Measurements from ENCODE around the gene AFAP1L2. TPM values are rescaled to one million over a fixed set of nuclear protein-coding genes. Genes with fewer than 3 reads are reported as not detected.

The AFAP1L2 gene
- total RNA-seq, 1 donor from 2014 or later, result 4.8 TPM

GRCh38 chr10:114342976-114343375 is 61.3 kb downstream of the AFAP1L2 start:
- Histone ChIP-seq H3K4me1 (peaks cover 24% of the 10 kb centered on the region), H3K9me3 (ENCODE audit: low read depth) (no peaks in the 10 kb centered on the region), H3K36me3 (no peaks in the 10 kb centered on the region), H2AFZ (replicated peaks) (no peak overlapping the region), H3F3A (ENCODE audit: low read depth) (no peaks in the 10 kb centered on the region), H3K4me2 (no peak overlapping the region), H4K20me1 (ENCODE audit: low read depth) (no peaks in the 10 kb centered on the region), H3K79me2 (ENCODE audit: low read depth) (no peaks in the 10 kb centered on the region), H3K4me3 (no peak overlapping the region), H3K27ac (no peak overlapping the region), H3K27me3 (no peaks in the 10 kb centered on the region), H3K9ac (no peak overlapping the region)
- Mint-ChIP-seq H3K27me3 (ENCODE audit: insufficient read depth, low read depth) (peaks cover 3% of the 10 kb centered on the region), H3K27ac (peak overlapping the region; percentile 39), H3K36me3 (peaks cover 6% of the 10 kb centered on the region), H3K4me1 (peaks cover 47% of the 10 kb centered on the region), H3K9me3 (no peaks in the 10 kb centered on the region), H3K4me3 (no peak overlapping the region)
- no peak for DNase-seq (ENCODE audit: low spot score)
- TF ChIP-seq CTCF (IDR thresholded peaks at IDR 0.05) (no peak), EZH2phosphoT487 (IDR thresholded peaks at IDR 0.05) (no peak), EZH2 (IDR thresholded peaks at IDR 0.05) (no peak)

GRCh38 chr10:114340816-114341215 is 63.5 kb downstream of the AFAP1L2 start:
- no peaks in the 10 kb centered on the region for H3K9me3 Mint-ChIP-seq
- H3K4me3 Mint-ChIP-seq, result no peak overlapping the region
- Histone ChIP-seq H3K4me3 (no peak overlapping the region), H4K20me1 (ENCODE audit: low read depth) (no peaks in the 10 kb centered on the region), H3K27ac (no peak overlapping the region), H3K79me2 (ENCODE audit: low read depth) (no peaks in the 10 kb centered on the region), H2AFZ (replicated peaks) (no peak overlapping the region), H3K27me3 (no peaks in the 10 kb centered on the region), H3K4me1 (peaks cover 31% of the 10 kb centered on the region), H3K36me3 (no peaks in the 10 kb centered on the region), H3F3A (ENCODE audit: low read depth) (no peaks in the 10 kb centered on the region), H3K4me2 (no peak overlapping the region), H3K9me3 (ENCODE audit: low read depth) (no peaks in the 10 kb centered on the region), H3K9ac (no peak overlapping the region)
- peaks cover 3% of the 10 kb centered on the region for H3K27me3 Mint-ChIP-seq (ENCODE audit: insufficient read depth, low read depth)
- H3K4me1 Mint-ChIP-seq, result peaks cover 52% of the 10 kb centered on the region
- TF ChIP-seq EZH2 (IDR thresholded peaks at IDR 0.05) (no peak), EZH2phosphoT487 (IDR thresholded peaks at IDR 0.05) (no peak), CTCF (IDR thresholded peaks at IDR 0.05) (no peak)
- no peak overlapping the region for H3K27ac Mint-ChIP-seq
- H3K36me3 Mint-ChIP-seq, result peaks cover 6% of the 10 kb centered on the region
- DNase-seq (ENCODE audit: low spot score), result no peak

- Mint-ChIP-seq H3K36me3 (peaks cover 6% of the 10 kb centered on the region), H3K27me3 (ENCODE audit: insufficient read depth, low read depth) (peaks cover 2% of the 10 kb centered on the region), H3K9me3 (no peaks in the 10 kb centered on the region), H3K4me3 (peak overlapping the region; percentile 36), H3K27ac (peak overlapping the region; percentile 99), H3K4me1 (peaks cover 41% of the 10 kb centered on the region)
- no peaks in the 10 kb centered on the region for H3F3A ChIP-seq (ENCODE audit: low read depth)
- no peaks in the 10 kb centered on the region for H4K20me1 ChIP-seq (ENCODE audit: low read depth)
- peaks cover 16% of the 10 kb centered on the region for H3K4me1 ChIP-seq
- H3K9me3 ChIP-seq (ENCODE audit: low read depth), result no peaks in the 10 kb centered on the region
- peak; percentile 54 for DNase-seq (ENCODE audit: low spot score)
- no peak overlapping the region for H3K4me3 ChIP-seq
- no peaks in the 10 kb centered on the region for H3K27me3 ChIP-seq
- H3K9ac ChIP-seq, result no peak overlapping the region
- no peak overlapping the region for H3K27ac ChIP-seq
- no peaks in the 10 kb centered on the region for H3K79me2 ChIP-seq (ENCODE audit: low read depth)
- no peak for TF ChIP-seq EZH2 (IDR thresholded peaks at IDR 0.05)
- TF ChIP-seq EZH2phosphoT487 (IDR thresholded peaks at IDR 0.05), result no peak
- TF ChIP-seq CTCF (IDR thresholded peaks at IDR 0.05), result no peak
- H3K4me2 ChIP-seq, result no peak overlapping the region
- H3K36me3 ChIP-seq, result no peaks in the 10 kb centered on the region
- peak overlapping the region; percentile 16 for H2AFZ ChIP-seq (replicated peaks)
Measured at GRCh38 chr10:114337510-114338462, 66.5 kb downstream of the AFAP1L2 start.

Data from neural progenitor cell (in vitro differentiated cells).